Stimulated activated CD4-positive, alpha-beta T cell treated with anti-CD3 and anti-CD28 coated beads, Interleukin-2, amount 100 ng/mL, for 48 hours (primary cell): ENCODE data around the gene MESP2.
"Not testable (repeated sequence)": the region's sequence is repeated elsewhere in the genome, so short reads cannot be mapped to it uniquely, and the experiment has no call there.

Experiments used
- DNase-seq, 2 donors: peaks; one replicate each; pipeline ENCODE4 v3.0.0-alpha.2; 2020

MESP2 gene

GRCh38 chr15:89781891-89782618, 5.9 kb downstream of the MESP2 start:
- DNase-seq: no peak

GRCh38 chr15:89782619-89782950, 6.5 kb downstream of the MESP2 start:
- not testable (repeated sequence) for DNase-seq

GRCh38 chr15:89783111-89783860, 7.2 kb downstream of the MESP2 start:
- no peak for DNase-seq

- DNase-seq: no peak
Observed at GRCh38 chr15:89783861-89784685, 7.9 kb downstream of the MESP2 start.

- no peak for DNase-seq
Observed at GRCh38 chr15:89784686-89784960, 8.5 kb downstream of the MESP2 start.

GRCh38 chr15:89785064-89785773, 9.1 kb downstream of the MESP2 start:
- DNase-seq: no peak

- no peak for DNase-seq
Observed at GRCh38 chr15:89785774-89786140, 9.6 kb downstream of the MESP2 start.

- DNase-seq: no peak
Observed at GRCh38 chr15:89787944-89788343, 11.8 kb downstream of the MESP2 start.

GRCh38 chr15:89788585-89788984, 12.5 kb downstream of the MESP2 start:
- not testable (repeated sequence) for DNase-seq

GRCh38 chr15:89790206-89790605, 14.1 kb downstream of the MESP2 start:
- DNase-seq: no peak

GRCh38 chr15:89790661-89791060, 14.5 kb downstream of the MESP2 start:
- no peak for DNase-seq

GRCh38 chr15:89792106-89792805, 16.1 kb downstream of the MESP2 start:
- DNase-seq: no peak

- DNase-seq: no peak
Observed at GRCh38 chr15:89794627-89795241, 18.6 kb downstream of the MESP2 start.

GRCh38 chr15:89795996-89796395, 19.9 kb downstream of the MESP2 start:
- DNase-seq: no peak

GRCh38 chr15:89797678-89798201, 21.6 kb downstream of the MESP2 start:
- DNase-seq: no peak

GRCh38 chr15:89799011-89799911, 23.1 kb downstream of the MESP2 start:
- no peak for DNase-seq

GRCh38 chr15:89799918-89800498, 23.9 kb downstream of the MESP2 start:
- DNase-seq: no peak

GRCh38 chr15:89801471-89802195, 25.5 kb downstream of the MESP2 start:
- DNase-seq: no peak

GRCh38 chr15:89802231-89802928, 26.2 kb downstream of the MESP2 start:
- DNase-seq: no peak
